Thoracic aorta endothelial cell (primary cell): ENCODE measurements around the gene AVPI1. TPM values are rescaled to one million over a fixed set of nuclear protein-coding genes. Genes with fewer than 3 reads are reported as not detected.

Experiments
- total RNA-seq: library from RNA; depleted of rRNA; stranded (reverse); fragments of >200 nt; gene quantifications from 2 replicates; pipeline ENCODE4 v1.2.3, GENCODE V29; 2012

The AVPI1 gene, protein sequence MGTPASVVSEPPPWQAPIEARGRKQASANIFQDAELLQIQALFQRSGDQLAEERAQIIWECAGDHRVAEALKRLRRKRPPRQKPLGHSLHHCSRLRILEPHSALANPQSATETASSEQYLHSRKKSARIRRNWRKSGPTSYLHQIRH
- total RNA-seq: 1.9 and 2.9 TPM in 2 replicates

DNA sequence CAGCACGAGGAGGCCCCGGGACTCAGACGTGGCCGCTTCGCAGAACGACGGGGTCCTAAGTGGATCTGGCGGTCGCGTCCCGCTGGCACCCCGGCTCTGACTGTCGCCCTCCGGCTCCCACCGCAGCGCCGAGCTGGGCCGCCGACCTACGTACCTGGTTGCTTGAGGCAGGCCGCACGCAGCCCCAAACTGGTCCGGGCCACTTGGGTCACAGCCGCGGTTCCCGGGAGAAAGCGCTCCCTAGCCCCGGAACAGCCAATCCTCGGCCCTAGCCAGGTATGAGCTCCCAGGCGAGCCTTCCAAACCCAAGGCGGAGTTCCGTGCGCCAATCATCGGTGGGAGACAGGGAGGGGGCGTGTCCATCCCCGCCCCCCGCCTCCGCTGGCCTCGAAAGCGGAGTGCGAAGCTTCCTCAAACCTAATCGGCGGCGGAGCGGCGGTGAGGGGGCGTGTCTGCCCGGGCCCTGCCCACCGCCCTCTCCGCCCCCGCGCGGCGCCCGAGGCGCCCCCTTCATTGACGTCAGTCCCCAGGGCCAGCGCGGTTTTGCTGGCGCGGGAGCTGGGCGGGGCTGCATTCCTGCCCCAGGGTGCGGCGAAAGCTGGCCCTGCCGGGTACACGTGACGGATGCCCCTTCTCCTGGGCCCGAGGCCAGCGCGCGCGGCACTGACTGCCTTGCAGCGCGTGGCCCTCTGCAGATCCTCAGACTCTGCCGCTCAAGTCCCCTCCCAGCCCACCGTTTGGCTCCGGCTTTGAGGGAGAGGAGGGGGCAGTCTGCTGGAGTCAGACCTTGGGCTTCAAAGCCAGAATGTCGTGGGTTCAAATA is at the start of gene AVPI1:
AVPI1 (minus strand) TSS at position 280 of the 823 bp plus-strand sequence. CDS start 7,336 bp downstream, outside the sequence.

DNA sequence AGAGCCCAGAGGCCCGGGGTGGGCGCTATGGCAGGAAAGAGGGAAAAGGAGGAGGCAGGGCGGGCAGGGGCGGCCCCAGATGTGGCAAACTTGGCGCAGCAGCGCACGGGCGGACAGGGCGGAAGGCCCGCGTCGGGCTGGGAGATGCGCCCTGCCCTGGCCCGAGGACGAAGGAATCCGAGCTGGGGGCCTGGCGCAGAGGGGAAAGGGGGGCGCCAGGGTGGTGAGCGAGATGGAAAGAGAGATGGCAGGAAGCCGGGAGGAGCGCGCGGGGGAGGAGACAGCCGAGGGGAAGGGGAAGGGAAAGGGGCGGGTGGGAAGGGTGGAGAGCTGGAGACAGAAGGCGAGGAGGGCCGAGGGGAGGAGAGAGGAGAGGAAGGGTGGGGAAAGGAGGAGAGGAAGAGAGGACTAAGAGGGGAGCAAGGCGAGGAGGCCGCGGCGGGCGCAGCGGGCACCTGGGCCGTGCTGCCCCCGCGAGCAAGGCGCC is 26.3 kb upstream of the AVPI1 start, which contains the start of gene MARVELD1:
MARVELD1 (plus strand) TSS at position 392 of the 487 bp plus-strand sequence. CDS start 147 bp downstream, outside the sequence.

DNA sequence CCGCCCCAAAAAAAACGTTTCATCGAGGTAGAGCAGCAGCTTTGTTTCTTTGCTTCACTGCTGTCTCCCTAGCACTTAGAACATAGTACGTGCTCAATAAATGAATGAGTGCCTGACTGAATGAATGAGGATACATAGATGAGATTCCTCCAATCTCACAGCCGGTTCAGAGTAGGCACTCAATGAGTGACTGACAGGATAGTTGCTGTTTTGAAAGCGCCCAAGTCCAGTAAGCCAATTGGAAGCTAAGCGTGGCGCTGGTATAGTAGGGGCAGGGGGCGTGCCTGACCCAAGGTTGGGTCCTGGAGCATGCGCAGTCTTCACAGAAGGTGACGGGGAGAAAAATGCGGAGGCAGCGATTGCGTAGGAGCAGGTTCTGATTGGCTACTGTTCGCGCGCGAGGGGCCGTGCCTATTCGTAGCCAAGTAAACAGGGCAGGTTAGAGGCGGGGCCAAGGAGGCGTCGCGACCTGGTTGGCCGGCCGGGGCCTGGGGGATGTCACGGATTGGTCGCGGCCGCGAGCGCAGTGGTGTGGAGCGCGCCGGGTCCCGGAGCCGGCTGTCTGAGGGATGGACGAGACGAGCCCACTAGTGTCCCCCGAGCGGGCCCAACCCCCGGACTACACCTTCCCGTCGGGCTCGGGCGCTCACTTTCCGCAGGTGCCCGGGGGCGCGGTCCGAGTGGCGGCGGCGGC is 46.7 kb downstream of the AVPI1 start, which contains the start of gene PI4K2A:
PI4K2A (plus strand) TSS at position 498 of the 694 bp plus-strand sequence; CDS start at position 570, 72 bp downstream.

DNA sequence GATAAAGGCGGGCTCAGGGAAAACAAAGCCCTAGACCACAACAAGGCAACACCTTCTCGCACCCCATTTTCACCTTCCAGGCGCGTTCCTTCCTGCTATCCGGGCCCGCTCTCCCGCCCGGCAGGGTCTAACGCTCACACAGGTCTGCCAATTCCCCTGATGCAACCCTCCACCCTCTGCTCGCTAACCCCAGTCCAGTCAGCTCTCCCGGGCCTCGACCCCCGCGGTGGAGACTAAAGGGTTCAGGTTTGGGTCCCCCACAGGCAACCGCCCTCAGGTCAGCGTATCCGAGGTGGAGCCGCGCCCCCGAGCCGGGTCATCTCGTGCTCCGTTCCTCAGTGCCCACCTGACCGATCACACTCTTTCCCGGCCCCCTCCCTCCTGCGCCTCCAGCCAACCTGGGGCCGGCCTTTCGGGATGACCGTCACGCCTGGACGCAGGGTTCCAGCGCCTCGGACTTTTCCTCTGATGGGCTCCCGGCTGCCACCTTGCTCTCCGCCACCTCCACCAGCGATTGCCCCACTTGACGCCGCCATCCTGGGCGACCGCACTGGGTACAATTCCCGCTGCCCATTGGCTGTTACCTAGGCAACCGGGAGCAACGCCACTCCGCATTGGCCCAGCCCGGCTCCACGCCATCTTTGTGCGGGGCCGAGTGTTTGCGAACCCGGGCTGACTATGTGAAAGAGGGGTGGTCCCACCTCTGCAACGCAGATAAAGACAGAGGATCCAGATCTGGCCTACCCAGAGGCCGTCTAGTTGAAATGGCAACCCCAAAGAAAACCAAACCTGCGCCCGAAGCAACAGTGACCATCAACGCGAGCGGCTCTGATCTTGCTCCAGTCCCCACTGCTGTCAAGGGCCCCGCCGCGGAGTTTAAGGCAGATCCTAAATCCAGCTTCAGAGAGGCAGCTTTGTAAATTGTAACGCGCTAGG is 53.8 kb downstream of the AVPI1 start, which contains the start of gene MORN4:
MORN4 (minus strand) TSS at position 552 of the 936 bp plus-strand sequence. CDS start 13,847 bp downstream, outside the sequence.

Other genes with a start within 250 kb of the AVPI1 start
- gene EXOSC1, start 241.2 kb downstream of the AVPI1 start, total RNA-seq: 47.5 and 49.0 TPM in 2 replicates
- gene ZDHHC16, start 241.1 kb downstream of the AVPI1 start, total RNA-seq: 46.9 and 60.2 TPM in 2 replicates
- gene MMS19, start 188.8 kb downstream of the AVPI1 start, total RNA-seq: 112 and 125 TPM in 2 replicates
- gene UBTD1, start 188.3 kb downstream of the AVPI1 start, total RNA-seq: 38.1 and 42.4 TPM in 2 replicates
- 0.27 and 1.2 TPM in 2 replicates for gene ANKRD2, start 114.5 kb downstream of the AVPI1 start, total RNA-seq
- 0.27 and 0.36 TPM in 2 replicates for gene HOGA1, start 102.9 kb downstream of the AVPI1 start, total RNA-seq
- 0.29 TPM in 1 of 2 replicates, not detected in the other for gene C10orf62, start 97.5 kb downstream of the AVPI1 start, total RNA-seq
- 3.9 and 4.3 TPM in 2 replicates for gene MORN4, start 53.7 kb downstream of the AVPI1 start, total RNA-seq
- gene PI4K2A, start 46.6 kb downstream of the AVPI1 start, total RNA-seq: 16.2 and 22.6 TPM in 2 replicates
- 40.8 and 47.6 TPM in 2 replicates for gene MARVELD1, start 26.5 kb upstream of the AVPI1 start, total RNA-seq
- gene ZFYVE27, start 49.9 kb upstream of the AVPI1 start, total RNA-seq: 17.2 and 17.8 TPM in 2 replicates
- gene SFRP5, start 84.8 kb upstream of the AVPI1 start, total RNA-seq: not detected in 2 replicates
- not detected in 2 replicates for gene GOLGA7B, start 162.6 kb upstream of the AVPI1 start, total RNA-seq